ENCODE results near the gene ADGRB2.

DNA sequence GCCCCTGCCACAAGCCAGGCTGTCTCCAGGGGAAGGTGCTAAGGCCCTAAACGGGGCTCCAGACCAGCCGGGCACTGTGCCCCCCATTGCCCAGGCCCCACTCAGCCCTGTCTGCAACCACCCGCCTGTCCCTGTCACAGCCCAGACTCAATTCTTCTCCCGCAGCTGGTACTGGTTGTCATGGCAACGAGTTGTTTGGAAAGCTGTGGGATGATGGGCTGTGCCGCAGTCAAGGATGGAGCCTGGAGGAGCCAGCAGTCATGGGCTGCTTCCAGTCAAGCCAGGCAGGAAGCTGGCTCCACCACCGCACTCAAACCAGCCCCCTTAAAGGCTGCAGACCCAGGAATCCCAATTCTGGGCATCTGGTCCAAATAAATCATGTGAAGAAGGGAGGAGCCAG, 47.5 kb upstream of the ADGRB2 start:
- TF ChIP-seq EZH2phosphoT487 (conservative IDR thresholded peaks at IDR 0.05; ENCODE audit: low read length): no peak
- TF ChIP-seq, protein P1, sequence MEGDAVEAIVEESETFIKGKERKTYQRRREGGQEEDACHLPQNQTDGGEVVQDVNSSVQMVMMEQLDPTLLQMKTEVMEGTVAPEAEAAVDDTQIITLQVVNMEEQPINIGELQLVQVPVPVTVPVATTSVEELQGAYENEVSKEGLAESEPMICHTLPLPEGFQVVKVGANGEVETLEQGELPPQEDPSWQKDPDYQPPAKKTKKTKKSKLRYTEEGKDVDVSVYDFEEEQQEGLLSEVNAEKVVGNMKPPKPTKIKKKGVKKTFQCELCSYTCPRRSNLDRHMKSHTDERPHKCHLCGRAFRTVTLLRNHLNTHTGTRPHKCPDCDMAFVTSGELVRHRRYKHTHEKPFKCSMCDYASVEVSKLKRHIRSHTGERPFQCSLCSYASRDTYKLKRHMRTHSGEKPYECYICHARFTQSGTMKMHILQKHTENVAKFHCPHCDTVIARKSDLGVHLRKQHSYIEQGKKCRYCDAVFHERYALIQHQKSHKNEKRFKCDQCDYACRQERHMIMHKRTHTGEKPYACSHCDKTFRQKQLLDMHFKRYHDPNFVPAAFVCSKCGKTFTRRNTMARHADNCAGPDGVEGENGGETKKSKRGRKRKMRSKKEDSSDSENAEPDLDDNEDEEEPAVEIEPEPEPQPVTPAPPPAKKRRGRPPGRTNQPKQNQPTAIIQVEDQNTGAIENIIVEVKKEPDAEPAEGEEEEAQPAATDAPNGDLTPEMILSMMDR (IDR thresholded peaks at IDR 0.05; ENCODE audit: insufficient read depth, low read length, poor library complexity, severe bottlenecking): no peak
